Left hindlimb (tissue), 1 donor: ENCODE results near the gene LMCD1.
A peak's percentile ranks its signal among the peaks of the same experiment; 100 is the strongest.

ENCODE experiments used
- DNase-seq: peaks from one replicate; pipeline ENCODE4 v3.0.0-alpha.2; 2018

Gene LMCD1

DNA sequence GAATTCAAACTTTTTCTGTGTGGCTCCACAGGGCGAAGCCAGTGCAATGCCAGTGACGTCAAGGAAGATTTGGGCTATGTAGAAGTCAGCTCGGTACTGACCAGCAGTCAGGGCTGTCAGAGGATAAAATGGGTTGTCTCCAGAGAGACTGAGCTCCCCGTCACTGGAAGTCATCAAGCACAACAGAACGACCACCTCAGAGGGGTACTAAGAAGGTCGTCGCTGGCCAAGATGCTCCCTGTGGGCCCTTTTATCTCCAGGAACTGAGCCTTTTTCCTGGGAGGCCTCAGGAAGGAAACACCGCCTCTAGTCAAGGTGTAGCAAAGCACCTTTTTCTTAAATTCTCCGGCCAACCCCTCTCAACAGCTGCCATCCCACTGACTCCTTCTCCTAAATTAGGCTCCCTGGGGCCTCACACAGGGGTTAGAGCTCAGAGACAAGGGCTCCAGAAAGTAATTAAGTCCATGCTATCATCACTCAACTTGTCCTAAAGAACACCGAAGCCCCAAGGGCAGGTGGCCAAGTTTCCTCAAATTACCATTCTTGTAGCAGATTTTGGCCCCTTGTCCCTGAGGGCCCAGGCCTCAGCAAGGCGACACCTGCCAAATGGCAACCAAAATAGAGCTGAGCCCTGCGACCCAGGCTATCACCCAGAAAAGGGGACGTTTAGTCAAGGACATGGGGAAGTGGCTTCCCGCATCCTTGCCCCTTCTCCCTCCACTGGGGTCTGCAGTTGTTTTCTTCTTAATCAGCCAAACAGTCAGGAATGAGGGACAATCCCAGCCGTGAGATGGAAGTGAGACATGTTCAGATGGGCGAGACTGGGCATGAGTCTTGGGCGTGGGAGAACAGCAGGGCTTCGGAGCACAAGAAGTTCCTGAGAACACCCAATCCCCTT is 94.9 kb downstream of the LMCD1 start:
- no peak for DNase-seq

GRCh38 chr3:8597219-8597853 is 95.7 kb downstream of the LMCD1 start:
- no peak for DNase-seq

DNA sequence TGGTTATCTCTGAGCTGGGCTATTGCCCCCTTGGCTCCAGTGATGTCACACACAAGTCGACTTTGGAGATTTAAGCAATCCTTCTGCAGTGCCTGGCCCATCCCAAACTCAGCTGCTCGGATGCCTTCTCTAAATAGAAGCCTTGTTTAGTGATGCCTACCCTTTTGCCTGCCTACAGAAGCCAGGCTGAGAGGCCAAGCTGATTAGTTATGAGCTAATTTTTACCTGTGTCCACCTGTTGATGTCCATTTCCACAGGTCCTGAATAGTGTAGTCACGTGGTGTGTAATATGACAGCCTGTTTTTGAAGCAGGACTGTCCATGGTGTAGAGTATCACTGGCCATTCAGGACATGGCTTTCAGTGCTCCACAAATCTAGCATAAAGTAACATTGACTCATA is 97.5 kb downstream of the LMCD1 start:
- no peak for DNase-seq

DNA sequence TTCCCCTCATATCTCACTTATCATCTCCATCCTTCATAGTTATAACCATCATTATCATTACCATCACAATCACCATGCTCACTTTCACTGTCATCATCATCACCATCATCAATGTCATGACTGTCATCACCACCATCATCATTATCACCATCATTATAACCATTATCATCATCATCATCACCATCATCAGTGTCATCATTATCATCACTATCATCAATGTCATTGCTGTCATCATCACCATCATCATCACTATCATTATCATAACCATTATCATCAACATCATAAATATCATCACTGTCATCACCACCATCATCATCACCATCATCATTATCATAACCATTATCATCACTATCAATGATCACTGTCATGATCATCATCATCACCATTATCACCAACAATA is 98.8 kb downstream of the LMCD1 start:
- no peak for DNase-seq

DNA sequence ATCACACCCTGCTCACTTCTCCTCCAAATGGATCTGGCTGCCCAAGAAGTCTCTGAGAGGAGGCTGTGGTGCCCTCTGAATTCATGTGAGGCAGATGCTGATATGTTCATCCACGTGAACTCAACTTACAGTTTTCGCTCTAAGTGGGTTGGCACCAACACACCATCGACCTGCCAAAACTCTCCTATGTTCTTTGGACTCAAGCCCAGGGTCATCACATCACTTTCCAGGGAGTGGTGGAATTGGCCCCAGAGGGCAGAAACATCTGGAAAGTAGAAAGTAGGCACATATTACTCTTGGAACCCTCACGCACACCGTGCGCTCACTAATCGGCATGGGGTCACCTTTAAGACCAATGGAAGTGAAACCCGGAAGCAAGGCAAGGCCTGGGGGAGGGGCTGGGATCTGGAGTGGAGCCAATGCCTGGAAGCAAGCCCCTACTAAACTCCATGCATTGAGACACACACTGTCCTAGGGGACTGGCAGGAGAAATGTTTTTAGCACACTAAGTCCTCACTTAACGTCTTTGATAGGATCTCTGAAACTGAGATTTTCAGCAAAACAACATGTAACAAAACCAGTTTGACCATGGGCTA is 101.6 kb downstream of the LMCD1 start:
- DNase-seq, result peak; percentile 53

GRCh38 chr3:8604006-8604405 is 102.4 kb downstream of the LMCD1 start:
- DNase-seq, result no peak

- DNase-seq, result no peak
These were observed 103.4 kb downstream of the LMCD1 start for GRCh38 chr3:8604988-8605387.

- DNase-seq, result no peak
These were observed 105.1 kb downstream of the LMCD1 start for GRCh38 chr3:8606701-8607231.

DNA sequence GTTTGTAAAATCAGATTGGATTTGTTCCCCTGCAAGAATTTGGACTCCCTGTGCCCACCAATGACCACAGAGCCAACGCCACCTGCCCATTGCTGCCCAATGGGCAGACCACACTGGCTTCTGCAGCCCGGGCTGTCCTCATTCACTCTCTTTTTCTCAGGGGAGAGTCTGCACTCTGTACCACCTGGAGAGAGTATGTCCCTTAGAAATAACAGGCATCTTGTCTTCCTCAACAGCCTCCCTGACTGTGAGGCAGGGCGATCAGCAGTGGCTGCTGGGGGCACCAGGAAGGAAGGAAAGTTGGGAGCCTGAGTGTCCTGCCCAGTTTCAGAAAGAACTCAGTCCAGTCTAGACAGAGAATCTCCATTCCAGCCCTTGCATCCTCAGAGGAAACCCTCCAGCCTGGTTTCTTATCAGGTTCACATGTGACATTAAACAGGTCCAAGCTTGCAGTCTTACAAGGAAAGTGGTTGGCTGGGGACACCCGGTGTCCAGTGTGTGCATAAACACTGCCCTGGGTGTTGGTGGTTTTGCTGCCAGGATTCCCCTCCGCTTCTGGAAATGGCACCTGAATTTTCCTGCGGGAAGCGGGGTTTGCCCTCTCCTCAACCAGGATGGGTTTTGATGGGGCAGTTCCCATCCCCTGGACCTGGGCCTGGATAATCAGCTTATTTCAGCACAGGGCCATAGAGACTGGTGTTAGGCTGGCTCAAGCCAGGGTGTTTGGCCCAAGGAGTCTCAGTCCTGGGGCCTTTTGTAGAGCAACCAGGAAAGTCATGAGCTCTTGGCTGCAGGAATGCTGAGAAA is 105.8 kb downstream of the LMCD1 start:
- DNase-seq, result peak; percentile 65

DNA sequence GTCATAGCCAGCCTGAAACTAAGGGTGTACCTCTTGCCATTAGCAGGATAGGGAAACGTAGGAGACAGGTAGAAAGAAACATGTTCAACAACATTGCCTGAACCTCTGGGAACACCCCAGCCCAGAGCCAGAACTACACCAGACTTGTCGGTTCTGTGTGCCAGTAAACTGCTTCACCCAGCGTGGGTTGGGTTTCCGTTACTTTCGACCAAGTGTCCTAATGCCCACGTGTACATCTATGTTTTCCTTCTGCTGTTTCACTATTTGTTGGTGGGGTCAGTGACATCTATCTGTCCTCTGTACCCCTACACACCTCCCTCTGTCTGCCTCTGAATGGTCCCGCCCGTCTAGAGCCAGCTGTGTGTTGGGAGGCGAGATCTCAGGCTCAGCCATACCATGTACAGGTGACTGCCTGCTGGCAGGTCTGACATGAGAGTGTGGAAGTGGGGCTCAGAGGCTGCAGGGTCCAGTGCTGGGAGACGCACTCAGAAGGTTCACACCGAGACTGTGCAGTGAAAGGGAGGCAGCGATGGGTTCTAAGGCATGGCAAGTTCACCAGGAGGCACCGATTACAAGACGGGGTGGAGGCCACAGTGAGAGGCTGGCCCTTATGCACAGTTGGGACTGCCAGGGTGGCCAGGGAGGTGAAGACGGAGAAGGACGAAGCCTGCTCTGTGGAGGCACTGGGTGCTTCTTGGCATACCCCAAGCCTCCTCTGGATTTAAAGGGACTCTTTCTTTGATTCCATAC is 106.6 kb downstream of the LMCD1 start:
- no peak for DNase-seq

- no peak for DNase-seq
These were observed 107.3 kb downstream of the LMCD1 start for GRCh38 chr3:8608791-8609467.

DNA sequence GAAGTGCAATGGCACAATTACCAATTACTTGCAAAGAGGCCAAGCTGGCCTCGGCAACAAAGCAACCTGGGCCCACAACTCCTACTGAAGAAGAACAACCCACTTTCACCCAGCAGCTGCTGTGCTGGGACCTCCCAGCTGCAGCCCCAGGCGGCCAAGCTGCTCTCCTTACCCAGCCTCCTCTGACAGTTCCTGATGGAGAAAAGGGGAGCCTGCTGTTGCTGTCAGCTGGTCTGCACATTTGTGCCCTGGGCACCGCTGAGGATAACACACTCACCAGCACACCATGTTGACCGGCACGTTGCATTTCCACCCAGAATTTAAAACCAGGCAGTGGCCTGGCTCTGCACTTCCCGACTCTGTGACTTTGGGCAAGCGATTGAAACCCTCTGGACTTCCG is 109.3 kb downstream of the LMCD1 start:
- DNase-seq, result no peak

GRCh38 chr3:8617921-8618320 is 116.3 kb downstream of the LMCD1 start:
- DNase-seq, result no peak

GRCh38 chr3:8618950-8619349 is 117.3 kb downstream of the LMCD1 start:
- DNase-seq, result no peak

- DNase-seq, result no peak
These were observed 117.9 kb downstream of the LMCD1 start for GRCh38 chr3:8619548-8619947.

DNA sequence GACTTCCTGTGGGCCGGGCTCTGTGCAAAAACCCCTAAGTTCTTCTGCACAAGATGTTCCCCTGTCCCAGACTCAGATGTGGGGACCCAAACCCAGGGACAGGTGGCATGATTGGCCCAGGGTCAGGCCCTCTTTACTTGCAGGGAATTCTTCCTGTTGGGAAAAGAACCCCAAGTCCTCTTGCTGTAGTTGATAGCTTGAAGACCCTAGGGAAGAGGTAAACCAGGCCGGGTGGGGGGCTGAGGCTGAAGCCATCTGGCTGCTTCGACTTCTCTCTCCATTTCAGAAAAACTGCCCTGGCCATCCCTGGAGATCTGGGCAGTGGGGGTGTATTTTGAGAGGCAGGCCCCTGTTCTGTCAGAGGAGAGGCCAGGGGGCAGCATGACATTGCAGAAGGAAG is 119.5 kb downstream of the LMCD1 start:
- no peak for DNase-seq

DNA sequence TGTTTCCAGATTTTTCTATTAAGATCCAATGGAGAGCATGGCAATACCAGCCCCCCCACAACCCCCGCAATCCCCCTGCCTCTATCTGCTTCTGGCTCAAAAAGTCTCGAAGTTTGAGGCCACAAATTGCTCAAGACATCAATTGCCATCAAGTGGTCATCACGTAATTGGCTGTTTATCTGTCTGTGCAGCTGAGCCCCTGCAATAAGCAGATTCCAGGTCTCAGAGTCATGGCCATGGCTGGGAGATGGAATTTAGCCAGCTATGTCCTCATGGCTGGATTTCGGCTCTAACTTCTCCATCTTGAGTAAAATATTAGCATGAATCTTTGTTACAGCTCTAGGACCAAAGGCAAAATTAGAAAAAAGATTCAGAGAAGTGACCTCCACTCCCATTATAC is 120.2 kb downstream of the LMCD1 start:
- no peak for DNase-seq

DNA sequence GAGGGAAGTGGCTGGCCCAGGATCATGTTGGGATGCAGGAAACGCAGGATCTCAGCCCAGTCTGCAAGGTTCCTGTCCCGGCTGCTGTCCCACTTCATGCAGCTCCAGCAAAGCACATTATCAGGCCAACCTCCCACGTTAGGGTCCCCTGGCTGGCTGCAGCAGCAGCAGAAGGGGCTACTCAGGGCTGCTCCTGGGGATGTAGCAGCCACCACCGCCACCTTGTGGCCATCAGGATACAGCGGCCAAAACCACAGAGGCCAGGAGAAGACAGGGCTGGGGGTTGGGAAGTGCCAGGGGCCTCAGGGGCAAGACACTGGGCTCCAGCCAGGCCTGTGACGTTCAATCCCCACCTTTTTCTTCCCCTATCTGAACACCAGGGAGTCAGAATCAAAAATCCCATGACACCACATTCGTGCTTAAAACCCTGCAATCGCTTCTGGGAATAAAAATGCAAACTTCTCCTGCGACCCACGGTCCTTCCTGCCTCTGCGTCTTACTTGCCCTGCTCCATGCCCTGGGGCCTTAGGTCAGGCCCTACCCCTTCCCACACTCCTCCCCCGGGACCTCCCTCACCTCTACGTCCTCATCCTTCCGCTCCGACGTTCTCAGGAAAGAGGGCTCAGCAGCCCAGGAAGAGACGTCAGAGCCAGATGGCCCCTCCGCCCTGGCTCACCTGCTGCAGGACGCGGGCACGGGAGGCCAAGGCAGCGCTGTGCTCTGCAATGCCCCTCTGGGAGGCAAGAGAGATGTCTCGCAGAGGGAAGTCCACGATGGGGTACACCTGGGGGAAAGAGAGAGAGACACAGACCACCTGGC is 121.5 kb downstream of the LMCD1 start:
- peak; percentile 84 for DNase-seq

DNA sequence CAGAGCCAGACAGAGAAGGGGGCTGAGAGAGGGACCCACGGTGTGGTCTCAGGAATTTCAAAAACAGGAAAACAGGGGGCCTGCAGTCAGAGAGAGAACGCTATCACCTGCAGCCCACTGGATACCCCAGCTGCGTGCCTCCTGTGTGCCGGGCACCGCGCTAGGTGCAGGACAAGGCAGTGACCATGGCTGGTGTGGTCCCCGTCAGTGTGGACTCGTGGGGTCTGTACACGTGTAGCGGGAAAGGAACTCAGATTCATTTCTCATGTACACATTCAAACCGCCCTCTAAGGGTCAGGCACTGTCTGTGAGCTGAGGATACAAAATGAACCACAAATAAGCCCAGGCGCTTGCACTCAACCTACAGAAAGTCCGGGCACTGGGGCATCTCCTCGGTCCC is 122.1 kb downstream of the LMCD1 start:
- no peak for DNase-seq
